ENCODE measurements around the gene ORAI2.

- no peak for TF ChIP-seq CTCF (IDR thresholded peaks at IDR 0.05)
- no peak for TF ChIP-seq POLR2A (IDR thresholded peaks at IDR 0.05)
- TF ChIP-seq EP300 (IDR thresholded peaks at IDR 0.05), result no peak
Observed at GRCh38 chr7:102396710-102397019, 36.7 kb upstream of the ORAI2 start.

All from tibial nerve (tissue), 4 donors.